Measurements from ENCODE around the gene NDUFA8. TPM values are rescaled to one million over a fixed set of nuclear protein-coding genes. Genes with fewer than 3 reads are reported as not detected.

Gene NDUFA8
- total RNA-seq, 1 donor from 2014 or later, result 49.4 TPM

DNA sequence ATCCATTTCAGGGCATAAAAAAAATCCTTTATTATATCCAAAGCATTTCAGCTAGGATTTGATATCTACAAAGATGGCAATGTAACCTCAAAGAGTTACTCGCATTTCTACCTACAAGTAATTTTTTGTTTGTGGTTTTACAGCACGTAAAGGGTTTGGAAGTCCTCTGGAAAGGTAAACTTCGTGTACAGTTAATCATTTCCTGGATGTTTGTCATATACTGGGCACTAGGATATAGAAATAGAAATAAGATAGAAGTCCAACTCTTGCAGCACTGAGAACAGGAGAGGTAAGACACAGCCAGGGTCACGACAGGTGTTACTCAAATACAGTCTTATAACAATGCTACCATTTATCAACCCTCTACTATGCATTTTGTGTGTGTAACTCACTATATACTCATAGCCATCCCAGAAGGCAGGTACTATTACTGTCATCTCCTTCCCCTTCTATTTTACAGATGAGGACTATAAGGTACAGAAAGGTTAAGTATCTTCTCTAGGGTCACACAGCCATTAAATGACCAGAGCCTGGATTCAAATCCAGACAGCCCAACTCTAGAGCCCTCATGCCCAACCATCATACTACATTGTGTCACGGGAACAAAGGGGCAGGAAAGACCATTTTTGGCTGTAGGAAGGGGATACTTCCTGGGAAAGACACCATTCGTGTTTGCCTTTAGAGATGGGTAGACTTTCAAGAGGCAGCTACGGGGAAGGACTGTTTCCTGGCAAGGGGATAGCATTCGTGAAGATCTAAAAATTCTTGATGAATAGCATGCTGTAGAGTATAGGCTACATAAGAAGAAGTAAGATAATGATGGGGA, 19.0 kb downstream of the NDUFA8 start:
- H3K4me3 ChIP-seq (ENCODE audit: low read depth, low read length), result no peak overlapping the region
- no peak for DNase-seq (ENCODE audit: low read depth)
- TF ChIP-seq, protein P1, sequence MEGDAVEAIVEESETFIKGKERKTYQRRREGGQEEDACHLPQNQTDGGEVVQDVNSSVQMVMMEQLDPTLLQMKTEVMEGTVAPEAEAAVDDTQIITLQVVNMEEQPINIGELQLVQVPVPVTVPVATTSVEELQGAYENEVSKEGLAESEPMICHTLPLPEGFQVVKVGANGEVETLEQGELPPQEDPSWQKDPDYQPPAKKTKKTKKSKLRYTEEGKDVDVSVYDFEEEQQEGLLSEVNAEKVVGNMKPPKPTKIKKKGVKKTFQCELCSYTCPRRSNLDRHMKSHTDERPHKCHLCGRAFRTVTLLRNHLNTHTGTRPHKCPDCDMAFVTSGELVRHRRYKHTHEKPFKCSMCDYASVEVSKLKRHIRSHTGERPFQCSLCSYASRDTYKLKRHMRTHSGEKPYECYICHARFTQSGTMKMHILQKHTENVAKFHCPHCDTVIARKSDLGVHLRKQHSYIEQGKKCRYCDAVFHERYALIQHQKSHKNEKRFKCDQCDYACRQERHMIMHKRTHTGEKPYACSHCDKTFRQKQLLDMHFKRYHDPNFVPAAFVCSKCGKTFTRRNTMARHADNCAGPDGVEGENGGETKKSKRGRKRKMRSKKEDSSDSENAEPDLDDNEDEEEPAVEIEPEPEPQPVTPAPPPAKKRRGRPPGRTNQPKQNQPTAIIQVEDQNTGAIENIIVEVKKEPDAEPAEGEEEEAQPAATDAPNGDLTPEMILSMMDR (conservative IDR thresholded peaks at IDR 0.05; ENCODE audit: low read depth, low read length), result no peak

DNA sequence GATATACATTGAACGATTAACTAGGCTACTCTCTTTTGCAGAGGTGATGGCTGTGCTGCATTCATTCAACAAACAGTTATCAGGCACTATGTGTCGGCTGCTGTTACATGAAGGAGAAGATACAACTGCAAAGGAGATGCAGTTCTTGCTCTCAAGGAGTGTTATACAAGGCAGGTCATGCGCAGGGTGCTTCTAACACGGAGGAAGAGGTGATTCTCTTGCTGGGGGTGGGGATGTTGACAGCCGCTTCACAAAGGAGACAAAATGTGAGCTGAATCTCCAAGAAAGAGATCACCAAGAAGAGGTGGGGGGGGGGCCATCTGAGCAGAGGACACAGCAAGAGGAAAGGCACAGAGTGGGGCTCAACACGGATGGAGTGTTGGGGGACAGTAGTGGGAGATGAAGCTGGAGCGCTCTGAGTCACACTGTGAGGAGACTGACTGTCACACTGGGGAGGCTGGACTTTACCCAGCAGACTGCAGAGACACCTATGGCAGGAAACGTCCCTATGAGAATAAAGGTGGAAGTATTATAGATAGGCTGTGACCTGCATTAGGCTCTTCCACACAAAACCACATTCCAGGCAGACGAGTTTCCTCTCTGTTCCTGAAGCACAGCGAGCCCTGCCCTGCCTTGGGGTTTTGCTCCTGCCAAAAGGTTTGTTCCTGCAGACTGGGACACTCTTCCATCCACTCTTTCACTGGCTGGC, 20.9 kb downstream of the NDUFA8 start:
- no peak overlapping the region for H3K4me3 ChIP-seq (ENCODE audit: low read depth, low read length)
- TF ChIP-seq, protein P1 (conservative IDR thresholded peaks at IDR 0.05; ENCODE audit: low read depth, low read length), result no peak
- DNase-seq (ENCODE audit: low read depth), result no peak

DNA sequence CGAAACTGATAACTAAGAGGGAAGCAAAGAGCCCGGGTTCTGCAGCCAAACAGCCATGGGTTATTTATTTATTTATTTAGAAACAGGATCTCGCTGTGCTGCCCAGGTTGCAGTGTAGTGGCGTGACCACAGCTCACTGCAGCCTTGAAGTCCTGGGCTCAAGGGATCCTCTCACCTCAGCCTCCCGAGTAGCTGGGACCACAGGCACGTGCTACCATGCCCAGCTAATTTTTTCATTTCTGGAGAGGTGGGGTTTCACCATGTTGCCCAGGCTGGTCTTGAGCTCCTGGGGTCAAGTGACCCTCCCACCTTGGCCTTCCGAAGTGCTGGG, 24.1 kb downstream of the NDUFA8 start:
- no peak overlapping the region for H3K4me3 ChIP-seq (ENCODE audit: low read depth, low read length)
- DNase-seq (ENCODE audit: low read depth), result no peak
- TF ChIP-seq, protein P1 (conservative IDR thresholded peaks at IDR 0.05; ENCODE audit: low read depth, low read length), result no peak

DNA sequence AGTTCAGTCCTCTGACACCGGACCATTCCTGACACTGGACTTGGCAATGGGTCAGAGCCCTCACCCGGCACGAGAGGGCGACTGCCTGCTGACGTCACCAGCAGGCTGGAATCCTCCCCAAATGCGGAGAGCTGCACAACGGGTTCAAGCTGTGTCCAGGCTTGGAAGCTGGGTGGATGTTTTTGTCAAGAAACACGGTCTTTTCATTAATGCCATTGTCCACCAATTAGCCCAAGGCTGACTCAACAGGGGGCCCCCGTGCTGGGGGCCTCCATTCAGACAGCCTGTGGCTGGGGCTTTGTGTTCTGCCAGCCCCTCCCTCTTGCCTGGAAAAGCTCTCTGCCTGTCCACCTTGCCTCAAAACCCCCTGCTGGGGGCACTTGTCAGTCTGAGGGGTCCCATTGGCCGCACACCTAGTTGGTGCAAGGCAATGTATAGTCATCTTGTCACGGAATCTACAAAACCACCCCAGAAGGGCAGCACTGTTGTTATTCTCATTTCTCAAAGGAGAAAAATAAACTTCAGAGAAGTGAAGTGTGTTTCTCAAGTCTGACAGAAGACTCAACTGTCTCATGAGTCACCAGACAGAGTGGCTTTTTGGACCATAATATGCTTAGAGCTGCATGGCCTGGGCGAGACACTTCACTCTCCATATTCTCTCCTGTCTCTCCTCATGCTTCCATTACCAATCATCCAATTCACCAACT, 24.6 kb downstream of the NDUFA8 start:
- no peak overlapping the region for H3K4me3 ChIP-seq (ENCODE audit: low read depth, low read length)
- TF ChIP-seq, protein P1 (conservative IDR thresholded peaks at IDR 0.05; ENCODE audit: low read depth, low read length), result no peak
- no peak for DNase-seq (ENCODE audit: low read depth)

DNA sequence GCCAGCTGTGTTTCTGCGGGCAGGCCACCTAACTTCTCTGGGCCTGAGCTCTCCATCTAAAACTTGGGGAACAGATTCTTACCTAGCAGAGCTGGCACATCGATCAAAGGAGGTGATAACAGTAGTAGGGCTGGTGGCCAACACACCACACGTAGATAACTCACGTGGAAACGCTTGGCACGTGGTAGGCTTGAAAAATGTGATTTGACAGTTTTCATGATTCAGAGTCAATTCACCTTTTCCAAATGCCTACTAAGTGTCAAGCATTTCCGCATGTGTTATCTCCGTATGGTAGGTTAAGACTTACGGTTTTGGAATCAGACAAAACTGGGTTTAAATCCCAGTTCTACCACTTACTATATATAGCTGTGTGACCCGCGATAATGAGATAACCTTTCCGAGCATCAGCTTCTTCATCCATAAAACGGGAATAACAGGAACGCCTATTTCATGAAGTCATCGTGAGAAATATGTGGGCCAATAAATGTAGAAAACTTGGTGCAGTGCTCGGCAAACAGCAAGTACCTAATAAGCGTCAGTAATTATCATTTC, 25.5 kb downstream of the NDUFA8 start:
- TF ChIP-seq, protein P1 (conservative IDR thresholded peaks at IDR 0.05; ENCODE audit: low read depth, low read length), result no peak
- no peak for DNase-seq (ENCODE audit: low read depth)
- H3K4me3 ChIP-seq (ENCODE audit: low read depth, low read length), result no peak overlapping the region

DNA sequence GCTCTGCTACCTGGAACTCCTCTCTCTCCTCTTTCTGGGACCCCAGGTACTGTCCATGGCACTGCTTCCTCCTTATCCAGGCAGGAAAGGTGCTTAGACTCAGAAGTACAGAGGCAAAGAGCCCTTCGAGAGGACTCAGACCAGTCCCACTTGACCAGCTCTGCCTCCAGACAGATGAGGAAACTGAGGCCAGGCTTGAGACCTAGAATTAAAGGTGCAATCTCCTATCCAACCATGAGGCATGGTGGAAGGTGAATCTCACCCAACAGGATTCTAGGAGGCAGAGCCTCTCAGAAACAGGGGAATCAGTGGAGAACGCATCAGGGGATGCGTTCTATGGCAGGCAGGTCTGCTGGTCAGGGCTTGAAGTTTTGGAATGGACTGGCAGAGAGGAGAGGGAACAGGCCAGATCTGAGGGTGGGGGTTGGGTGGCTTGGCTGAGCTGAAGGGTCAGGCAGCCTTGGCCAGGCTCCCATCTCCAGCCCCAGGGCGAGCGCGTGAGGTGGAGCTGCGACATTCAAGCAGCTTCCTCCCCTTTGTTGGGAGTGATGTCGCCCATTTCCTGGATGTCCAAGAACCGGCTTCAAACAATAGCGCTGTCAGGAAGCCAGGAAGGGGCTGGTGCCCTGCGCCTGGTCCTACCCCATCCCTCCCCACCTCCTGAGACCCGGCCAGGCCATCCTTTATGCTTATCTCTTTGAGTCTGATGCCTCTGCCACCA, 26.2 kb downstream of the NDUFA8 start:
- TF ChIP-seq, protein P1 (conservative IDR thresholded peaks at IDR 0.05; ENCODE audit: low read depth, low read length), result no peak
- no peak for DNase-seq (ENCODE audit: low read depth)
- H3K4me3 ChIP-seq (ENCODE audit: low read depth, low read length), result no peak overlapping the region

Data from epithelial cell of proximal tubule (primary cell).